ENCODE measurements around the gene PPP1CA. TPM values are rescaled to one million over a fixed set of nuclear protein-coding genes. Genes with fewer than 3 reads are reported as not detected.

Gene PPP1CA
- total RNA-seq, 1 experiment from 2014 or later, result 384 TPM

DNA sequence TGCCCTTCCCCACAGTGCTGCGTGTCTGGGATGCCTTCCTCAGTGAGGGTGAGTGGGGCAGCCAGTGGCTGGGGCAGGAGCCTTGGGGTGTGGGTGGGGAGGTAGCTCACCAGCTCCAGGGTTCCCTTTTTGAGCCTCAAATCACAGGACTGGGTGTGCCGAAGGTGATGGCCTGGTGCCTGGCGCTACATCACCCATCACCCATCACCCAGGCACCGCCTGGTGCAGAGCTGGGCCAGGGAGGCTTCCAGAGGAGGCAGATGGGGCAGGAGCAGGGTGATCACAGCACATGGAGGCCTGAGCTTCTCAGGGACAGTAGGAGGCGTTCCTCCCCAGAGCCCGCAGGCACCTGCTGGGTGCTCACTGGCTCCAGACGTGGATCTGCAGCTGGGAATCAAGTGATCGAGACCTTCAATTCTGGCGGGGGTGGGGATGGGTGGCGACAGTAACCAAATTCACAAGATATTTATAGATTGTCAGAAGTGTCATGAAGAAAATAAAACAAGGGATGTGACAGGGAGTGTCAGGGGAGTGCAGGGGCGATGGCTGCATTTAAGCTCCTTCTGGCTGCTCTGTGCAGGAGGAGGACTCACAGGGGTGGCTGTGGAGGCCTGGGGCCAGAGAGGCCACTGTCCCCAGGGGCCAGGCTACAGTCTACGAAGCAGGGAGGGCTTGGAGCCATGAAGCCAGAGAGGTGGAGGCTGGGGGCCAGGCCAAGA lies 5.5 kb upstream of the PPP1CA start:
- peaks cover 12% of the 10 kb centered on the region for H3K36me3 Mint-ChIP-seq (ENCODE audit: insufficient read depth, unreplicated experiment)
- H3K4me1 Mint-ChIP-seq (ENCODE audit: low read depth, unreplicated experiment), result peaks cover 7% of the 10 kb centered on the region
- Histone ChIP-seq H3K36me3 (ENCODE audit: control insufficient read depth, insufficient read depth, low read length) (no peaks in the 10 kb centered on the region), H3K4me3 (ENCODE audit: low read depth, low read length) (no peak overlapping the region), H3K27me3 (replicated peaks; ENCODE audit: control insufficient read depth, insufficient read depth, low read length) (no peaks in the 10 kb centered on the region), H3K4me1 (peaks cover 1% of the 10 kb centered on the region), H3K9me3 (no peaks in the 10 kb centered on the region)
- no peaks in the 10 kb centered on the region for H3K9me3 Mint-ChIP-seq (ENCODE audit: unreplicated experiment)
- ChIA-PET CTCF (interaction anchor here (0.7 to 1.4 kb wide), 6 partner anchors 11 to 288 kb away, joined by 3 to 6 read pairs (median 3); partner anchors contain the start of genes CORO1B, KDM2A and TMEM134), POLR2A (interaction anchor here (0.5 to 0.8 kb wide), 3 partner anchors 14 to 583 kb away, joined by 3 to 6 read pairs (median 3); partner anchors contain the start of gene CORO1B)
- H3K4me3 Mint-ChIP-seq (ENCODE audit: unreplicated experiment), result no peak overlapping the region
- intact Hi-C loops (cut with micrococcal nuclease; ENCODE audit: unreplicated experiment), result no loop called here
- no peak for DNase-seq
- no peak overlapping the region for H3K27ac Mint-ChIP-seq (ENCODE audit: unreplicated experiment)
- no TSS peak for BruUV-seq (replicated peaks)
- TF ChIP-seq, protein P1, sequence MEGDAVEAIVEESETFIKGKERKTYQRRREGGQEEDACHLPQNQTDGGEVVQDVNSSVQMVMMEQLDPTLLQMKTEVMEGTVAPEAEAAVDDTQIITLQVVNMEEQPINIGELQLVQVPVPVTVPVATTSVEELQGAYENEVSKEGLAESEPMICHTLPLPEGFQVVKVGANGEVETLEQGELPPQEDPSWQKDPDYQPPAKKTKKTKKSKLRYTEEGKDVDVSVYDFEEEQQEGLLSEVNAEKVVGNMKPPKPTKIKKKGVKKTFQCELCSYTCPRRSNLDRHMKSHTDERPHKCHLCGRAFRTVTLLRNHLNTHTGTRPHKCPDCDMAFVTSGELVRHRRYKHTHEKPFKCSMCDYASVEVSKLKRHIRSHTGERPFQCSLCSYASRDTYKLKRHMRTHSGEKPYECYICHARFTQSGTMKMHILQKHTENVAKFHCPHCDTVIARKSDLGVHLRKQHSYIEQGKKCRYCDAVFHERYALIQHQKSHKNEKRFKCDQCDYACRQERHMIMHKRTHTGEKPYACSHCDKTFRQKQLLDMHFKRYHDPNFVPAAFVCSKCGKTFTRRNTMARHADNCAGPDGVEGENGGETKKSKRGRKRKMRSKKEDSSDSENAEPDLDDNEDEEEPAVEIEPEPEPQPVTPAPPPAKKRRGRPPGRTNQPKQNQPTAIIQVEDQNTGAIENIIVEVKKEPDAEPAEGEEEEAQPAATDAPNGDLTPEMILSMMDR (IDR thresholded peaks at IDR 0.05; ENCODE audit: insufficient read depth in 1 of 2, low read depth in 1 of 2, low read length in 1 of 2, severe bottlenecking in 1 of 2, unreplicated experiment in 1 of 2), result peak in 1 of 2 experiments; percentile 8
- H3K27me3 Mint-ChIP-seq (ENCODE audit: insufficient read depth, unreplicated experiment), result no peaks in the 10 kb centered on the region

DNA sequence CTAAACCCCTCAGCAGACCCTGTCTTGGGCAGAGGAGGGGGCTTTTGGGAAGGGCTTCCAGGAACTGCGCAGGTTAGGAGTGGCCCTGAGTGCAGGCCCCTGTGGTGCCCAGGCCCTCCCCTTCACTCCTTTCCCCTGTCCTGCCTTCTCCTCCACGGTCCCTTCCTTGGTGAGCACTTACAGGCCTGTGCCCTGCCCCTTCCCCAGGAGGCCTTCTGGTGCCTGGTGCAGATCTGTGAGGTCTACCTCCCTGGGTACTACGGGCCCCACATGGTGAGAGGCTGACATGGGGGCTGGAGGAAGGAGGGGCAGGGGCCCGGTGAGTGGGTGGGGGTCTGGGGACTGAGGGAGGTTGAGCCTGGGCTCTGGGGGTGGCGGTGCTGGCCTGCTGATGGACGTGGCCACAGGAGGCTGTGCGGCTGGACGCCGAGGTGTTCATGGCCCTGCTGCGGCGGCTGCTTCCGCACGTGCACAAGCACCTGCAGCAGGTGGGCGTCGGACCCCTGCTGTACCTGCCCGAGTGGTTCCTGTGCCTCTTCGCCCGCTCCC lies 4.8 kb upstream of the PPP1CA start:
- TF ChIP-seq, protein P1 (IDR thresholded peaks at IDR 0.05; ENCODE audit: insufficient read depth in 1 of 2, low read depth in 1 of 2, low read length in 1 of 2, severe bottlenecking in 1 of 2, unreplicated experiment in 1 of 2), result no peak
- DNase-seq, result no peak
- no peaks in the 10 kb centered on the region for H3K9me3 Mint-ChIP-seq (ENCODE audit: unreplicated experiment)
- intact Hi-C loops (cut with micrococcal nuclease; ENCODE audit: unreplicated experiment), result no loop called here
- POLR2A ChIA-PET, result interaction anchor here (0.6 kb wide), 1 partner anchor 583 kb away, joined by 3 read pairs; no protein-coding TSS in a partner anchor
- peaks cover 4% of the 10 kb centered on the region for H3K4me1 ChIP-seq
- peaks cover 7% of the 10 kb centered on the region for H3K4me1 Mint-ChIP-seq (ENCODE audit: low read depth, unreplicated experiment)
- no peak overlapping the region for H3K4me3 ChIP-seq (ENCODE audit: low read depth, low read length)
- H3K27me3 ChIP-seq (replicated peaks; ENCODE audit: control insufficient read depth, insufficient read depth, low read length), result no peaks in the 10 kb centered on the region
- H3K27me3 Mint-ChIP-seq (ENCODE audit: insufficient read depth, unreplicated experiment), result no peaks in the 10 kb centered on the region
- no peak overlapping the region for H3K27ac Mint-ChIP-seq (ENCODE audit: unreplicated experiment)
- no peak overlapping the region for H3K4me3 Mint-ChIP-seq (ENCODE audit: unreplicated experiment)
- peaks cover 12% of the 10 kb centered on the region for H3K36me3 Mint-ChIP-seq (ENCODE audit: insufficient read depth, unreplicated experiment)
- no TSS peak for BruUV-seq (replicated peaks)
- no peaks in the 10 kb centered on the region for H3K9me3 ChIP-seq
- CTCF ChIA-PET, result interaction anchor here (0.7 to 1.2 kb wide), 5 partner anchors 12 to 288 kb away, joined by 3 to 6 read pairs (median 3); partner anchors contain the start of genes CORO1B and KDM2A
- H3K36me3 ChIP-seq (ENCODE audit: control insufficient read depth, insufficient read depth, low read length), result no peaks in the 10 kb centered on the region

DNA sequence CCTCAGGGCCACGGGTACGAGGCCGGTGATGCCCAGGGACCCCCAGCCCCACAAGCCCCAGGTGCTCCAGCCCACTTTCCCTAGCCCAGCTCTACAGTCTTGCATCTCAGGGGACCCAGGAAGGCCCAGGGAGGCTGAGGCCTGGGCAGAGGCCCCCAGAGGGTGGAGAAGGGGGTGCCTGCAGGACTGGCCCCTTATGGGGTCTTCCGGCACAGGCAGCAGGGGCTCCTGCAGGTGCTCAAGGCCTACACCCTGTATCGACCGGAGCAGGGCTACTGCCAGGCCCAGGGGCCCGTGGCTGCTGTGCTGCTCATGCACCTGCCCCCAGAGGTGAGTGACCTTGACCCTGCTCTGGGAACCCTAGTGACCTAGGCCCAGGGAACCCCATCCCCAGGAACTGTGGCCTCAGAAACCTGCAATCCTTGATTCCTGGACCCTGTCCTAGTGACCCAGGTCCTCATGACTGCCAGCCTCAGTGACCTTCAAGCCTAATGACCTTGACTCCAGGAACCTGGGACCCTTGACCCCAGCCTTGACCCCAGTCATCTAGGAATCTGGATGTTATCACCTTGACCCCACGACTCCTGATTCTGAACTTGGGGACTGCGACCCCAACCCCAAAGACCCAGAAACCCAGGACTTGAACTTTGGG lies 4.2 kb upstream of the PPP1CA start:
- H3K4me3 ChIP-seq (ENCODE audit: low read depth, low read length), result no peak overlapping the region
- TF ChIP-seq, protein P1 (IDR thresholded peaks at IDR 0.05; ENCODE audit: insufficient read depth in 1 of 2, low read depth in 1 of 2, low read length in 1 of 2, severe bottlenecking in 1 of 2, unreplicated experiment in 1 of 2), result no peak
- peaks cover 14% of the 10 kb centered on the region for H3K36me3 Mint-ChIP-seq (ENCODE audit: insufficient read depth, unreplicated experiment)
- DNase-seq, result no peak
- peaks cover 5% of the 10 kb centered on the region for H3K4me1 ChIP-seq
- CTCF ChIA-PET, result no interaction called here
- intact Hi-C loops (cut with micrococcal nuclease; ENCODE audit: unreplicated experiment), result no loop called here
- H3K27ac Mint-ChIP-seq (ENCODE audit: unreplicated experiment), result no peak overlapping the region
- H3K4me3 Mint-ChIP-seq (ENCODE audit: unreplicated experiment), result no peak overlapping the region
- no peaks in the 10 kb centered on the region for H3K36me3 ChIP-seq (ENCODE audit: control insufficient read depth, insufficient read depth, low read length)
- POLR2A ChIA-PET, result no interaction called here
- BruUV-seq (replicated peaks), result no TSS peak
- peaks cover 1% of the 10 kb centered on the region for H3K4me1 Mint-ChIP-seq (ENCODE audit: low read depth, unreplicated experiment)
- H3K9me3 ChIP-seq, result no peaks in the 10 kb centered on the region
- no peaks in the 10 kb centered on the region for H3K27me3 ChIP-seq (replicated peaks; ENCODE audit: control insufficient read depth, insufficient read depth, low read length)
- H3K27me3 Mint-ChIP-seq (ENCODE audit: insufficient read depth, unreplicated experiment), result no peaks in the 10 kb centered on the region
- no peaks in the 10 kb centered on the region for H3K9me3 Mint-ChIP-seq (ENCODE audit: unreplicated experiment)

All from Caco-2 (cell line).